Panc1 (cell line): Measurements from ENCODE around the gene USP3. TPM values are rescaled to one million over a fixed set of nuclear protein-coding genes. Genes with fewer than 3 reads are reported as not detected.
A peak's percentile ranks its signal among the peaks of the same experiment; 100 is the strongest.

ENCODE experiments used
- ATAC-seq: fragments of 200-7000 bp; cut with Tn5 transposase; 2 replicates; pipeline ENCODE4 v1.9.1; 2020; ENCODE audit warnings: mild to moderate bottlenecking, moderate library complexity
- BruUV-seq: library from RNA; stranded (reverse); fragments of 400-500 nt; replicated peaks from 2 replicates; lab custom pipeline; 2021; lab: Mats Ljungman, UMichigan
- CTCF ChIA-PET: fragments of 300-600 bp; sonication (Branson Sonifier 250); formaldehyde crosslinking; loops from one replicate; lab custom pipeline; 2022; ENCODE audit warnings: antibody characterized with exemption; lab: Charles Lee
- POLR2A ChIA-PET: fragments of 300-600 bp; sonication (Branson Sonifier 250); formaldehyde crosslinking; loops from one replicate; lab custom pipeline; 2022; ENCODE audit warnings: antibody characterized with exemption; lab: Charles Lee
- DNase-seq: peaks from one replicate; pipeline ENCODE4 v3.0.0-alpha.2; 2010; ENCODE audit warnings: low read depth, low spot score
- H3K27ac ChIP-seq: 2 replicates; pipeline ENCODE4 v1.5.1; 2011; ENCODE audit warnings: mild to moderate bottlenecking, low read length, inconsistent platforms
- H3K27me3 ChIP-seq: fragments of 200-500 bp; sonication (Bioruptor generic); 2 replicates; pipeline ENCODE4 v1.6.0; 2014; ENCODE audit warnings: low read length, inconsistent platforms; ENCODE audit not compliant: control insufficient read depth, insufficient read depth
- H3K36me3 ChIP-seq: fragments of 200-500 bp; sonication (Bioruptor generic); 2 replicates; pipeline ENCODE4 v1.5.1; 2014; ENCODE audit warnings: inconsistent platforms, mild to moderate bottlenecking, low read length, moderate library complexity; ENCODE audit not compliant: control insufficient read depth, insufficient read depth
- H3K4me1 ChIP-seq: 2 replicates; pipeline ENCODE4 v1.5.1; 2011; ENCODE audit warnings: inconsistent platforms, mild to moderate bottlenecking, low read length, moderate library complexity; ENCODE audit not compliant: control insufficient read depth, insufficient read depth
- H3K4me3 ChIP-seq, 2 experiments: 2 replicates each; pipeline ENCODE4 v1.5.1; 2011 to 2012; ENCODE audit warnings: low read depth in 2 of 2, low read length in 2 of 2, mild to moderate bottlenecking in 2 of 2, inconsistent platforms in 1 of 2, moderate library complexity in 1 of 2
- H3K9me3 ChIP-seq: fragments of 200-500 bp; sonication (Bioruptor generic); 2 replicates; pipeline ENCODE4 v1.5.1; 2014; ENCODE audit warnings: low read depth, mild to moderate bottlenecking, inconsistent platforms, low read length, moderate library complexity; ENCODE audit not compliant: control insufficient read depth, insufficient read depth
- POLR2AphosphoS5 ChIP-seq: IDR thresholded peaks from 2 replicates; pipeline ENCODE4 v1.6.1; 2012; ENCODE audit warnings: mild to moderate bottlenecking, low read depth, low read length, moderate library complexity
- SIN3A ChIP-seq: IDR thresholded peaks from 2 replicates; pipeline ENCODE4 v1.6.1; 2012; ENCODE audit warnings: low read depth, mild to moderate bottlenecking, low read length, moderate library complexity, borderline replicate concordance; ENCODE audit not compliant: insufficient read depth
- TCF7L2 ChIP-seq: IDR thresholded peaks from 2 replicates; pipeline ENCODE4 v1.6.1; 2011; ENCODE audit warnings: mild to moderate bottlenecking, low read depth, low read length, inconsistent platforms
- in situ Hi-C: cut with HindIII; loops from 2 replicates; pipeline ENCODE4 v1.10.0; 2016; ENCODE audit warnings: low sequenced_read_pairs, low pct_unique_long_range_greater_than_20kb
- intact Hi-C: fragments of 100-400 bp; cut with micrococcal nuclease; formaldehyde crosslinking; loops from one replicate; pipeline ENCODE4 v1.10.0; 2022; ENCODE audit not compliant: unreplicated experiment
- total RNA-seq: library from RNA; stranded (reverse); gene quantifications from one replicate; pipeline ENCODE4 v1.2.1, GENCODE V29; 2021; ENCODE audit not compliant: unreplicated experiment
- TF ChIP-seq, protein P1 (sequence below): fragments of 450-650 bp; IDR thresholded peaks from 2 replicates; pipeline ENCODE4 v1.5.1; 2017; ENCODE audit warnings: mild to moderate bottlenecking
- TF ChIP-seq, protein P2 (sequence below), 2 experiments: IDR thresholded peaks; 2 replicates each; pipeline ENCODE4 v1.6.1; 2011 to 2012; ENCODE audit warnings: low read depth in 2 of 2, control low read depth in 1 of 2, low read length in 1 of 2, mild to moderate bottlenecking in 1 of 2, moderate library complexity in 1 of 2; ENCODE audit not compliant: insufficient read depth in 1 of 2

Gene USP3
- total RNA-seq, 1 experiment from 2014 or later = 51.4 TPM

- no peak for ATAC-seq
- POLR2A ChIA-PET = no interaction called here
- intact Hi-C loops = no loop called here
- no TSS peak for BruUV-seq
- H3K9me3 ChIP-seq = no peaks in the 10 kb centered on the region
- H3K4me3 ChIP-seq = no peak overlapping the region
- no peaks in the 10 kb centered on the region for H3K4me1 ChIP-seq
- no peak for TF ChIP-seq TCF7L2
- H3K36me3 ChIP-seq = peaks cover 4% of the 10 kb centered on the region
- in situ Hi-C loops = no loop called here
- DNase-seq = no peak
- no peak overlapping the region for H3K27ac ChIP-seq
- CTCF ChIA-PET = interaction anchor here (0.7 kb wide), 1 partner anchor 9 kb away, joined by 3 read pairs; no protein-coding TSS in a partner anchor
- H3K27me3 ChIP-seq = no peaks in the 10 kb centered on the region
Measured at GRCh38 chr15:63633312-63633711, 128.9 kb downstream of the USP3 start.

GRCh38 chr15:63634154-63634553 is 129.8 kb downstream of the USP3 start:
- TF ChIP-seq, protein P1, sequence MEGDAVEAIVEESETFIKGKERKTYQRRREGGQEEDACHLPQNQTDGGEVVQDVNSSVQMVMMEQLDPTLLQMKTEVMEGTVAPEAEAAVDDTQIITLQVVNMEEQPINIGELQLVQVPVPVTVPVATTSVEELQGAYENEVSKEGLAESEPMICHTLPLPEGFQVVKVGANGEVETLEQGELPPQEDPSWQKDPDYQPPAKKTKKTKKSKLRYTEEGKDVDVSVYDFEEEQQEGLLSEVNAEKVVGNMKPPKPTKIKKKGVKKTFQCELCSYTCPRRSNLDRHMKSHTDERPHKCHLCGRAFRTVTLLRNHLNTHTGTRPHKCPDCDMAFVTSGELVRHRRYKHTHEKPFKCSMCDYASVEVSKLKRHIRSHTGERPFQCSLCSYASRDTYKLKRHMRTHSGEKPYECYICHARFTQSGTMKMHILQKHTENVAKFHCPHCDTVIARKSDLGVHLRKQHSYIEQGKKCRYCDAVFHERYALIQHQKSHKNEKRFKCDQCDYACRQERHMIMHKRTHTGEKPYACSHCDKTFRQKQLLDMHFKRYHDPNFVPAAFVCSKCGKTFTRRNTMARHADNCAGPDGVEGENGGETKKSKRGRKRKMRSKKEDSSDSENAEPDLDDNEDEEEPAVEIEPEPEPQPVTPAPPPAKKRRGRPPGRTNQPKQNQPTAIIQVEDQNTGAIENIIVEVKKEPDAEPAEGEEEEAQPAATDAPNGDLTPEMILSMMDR = no peak
- no peak for TF ChIP-seq TCF7L2
- TF ChIP-seq SIN3A = no peak
- no peak for TF ChIP-seq POLR2AphosphoS5
- TF ChIP-seq, protein P2, sequence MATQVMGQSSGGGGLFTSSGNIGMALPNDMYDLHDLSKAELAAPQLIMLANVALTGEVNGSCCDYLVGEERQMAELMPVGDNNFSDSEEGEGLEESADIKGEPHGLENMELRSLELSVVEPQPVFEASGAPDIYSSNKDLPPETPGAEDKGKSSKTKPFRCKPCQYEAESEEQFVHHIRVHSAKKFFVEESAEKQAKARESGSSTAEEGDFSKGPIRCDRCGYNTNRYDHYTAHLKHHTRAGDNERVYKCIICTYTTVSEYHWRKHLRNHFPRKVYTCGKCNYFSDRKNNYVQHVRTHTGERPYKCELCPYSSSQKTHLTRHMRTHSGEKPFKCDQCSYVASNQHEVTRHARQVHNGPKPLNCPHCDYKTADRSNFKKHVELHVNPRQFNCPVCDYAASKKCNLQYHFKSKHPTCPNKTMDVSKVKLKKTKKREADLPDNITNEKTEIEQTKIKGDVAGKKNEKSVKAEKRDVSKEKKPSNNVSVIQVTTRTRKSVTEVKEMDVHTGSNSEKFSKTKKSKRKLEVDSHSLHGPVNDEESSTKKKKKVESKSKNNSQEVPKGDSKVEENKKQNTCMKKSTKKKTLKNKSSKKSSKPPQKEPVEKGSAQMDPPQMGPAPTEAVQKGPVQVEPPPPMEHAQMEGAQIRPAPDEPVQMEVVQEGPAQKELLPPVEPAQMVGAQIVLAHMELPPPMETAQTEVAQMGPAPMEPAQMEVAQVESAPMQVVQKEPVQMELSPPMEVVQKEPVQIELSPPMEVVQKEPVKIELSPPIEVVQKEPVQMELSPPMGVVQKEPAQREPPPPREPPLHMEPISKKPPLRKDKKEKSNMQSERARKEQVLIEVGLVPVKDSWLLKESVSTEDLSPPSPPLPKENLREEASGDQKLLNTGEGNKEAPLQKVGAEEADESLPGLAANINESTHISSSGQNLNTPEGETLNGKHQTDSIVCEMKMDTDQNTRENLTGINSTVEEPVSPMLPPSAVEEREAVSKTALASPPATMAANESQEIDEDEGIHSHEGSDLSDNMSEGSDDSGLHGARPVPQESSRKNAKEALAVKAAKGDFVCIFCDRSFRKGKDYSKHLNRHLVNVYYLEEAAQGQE (IDR thresholded peaks at IDR 0.05; ENCODE audit: insufficient read depth in 1 of 2, low read depth in 2 of 2, low read length in 1 of 2) = no peak
- no peak overlapping the region for H3K4me3 ChIP-seq
- no peak overlapping the region for H3K27ac ChIP-seq
- ATAC-seq (no peak), DNase-seq (no peak)
- ChIA-PET POLR2A (no interaction called here), CTCF (no interaction called here)
- peaks cover 4% of the 10 kb centered on the region for H3K36me3 ChIP-seq
- no peaks in the 10 kb centered on the region for H3K9me3 ChIP-seq
- intact Hi-C loops = no loop called here
- no TSS peak for BruUV-seq
- H3K4me1 ChIP-seq = no peaks in the 10 kb centered on the region
- in situ Hi-C loops = no loop called here
- no peaks in the 10 kb centered on the region for H3K27me3 ChIP-seq

- no peak overlapping the region for H3K27ac ChIP-seq
- DNase-seq (no peak), ATAC-seq (no peak)
- ChIA-PET POLR2A (no interaction called here), CTCF (no interaction called here)
- H3K9me3 ChIP-seq = no peaks in the 10 kb centered on the region
- no peaks in the 10 kb centered on the region for H3K4me1 ChIP-seq
- H3K36me3 ChIP-seq = peaks cover 2% of the 10 kb centered on the region; the same call in 1 of the 2 replicates
- no peak overlapping the region for H3K4me3 ChIP-seq
- in situ Hi-C loops = no loop called here
- no peaks in the 10 kb centered on the region for H3K27me3 ChIP-seq
- TF ChIP-seq POLR2AphosphoS5 = no peak
- TF ChIP-seq, protein P2 (IDR thresholded peaks at IDR 0.05; ENCODE audit: insufficient read depth in 1 of 2, low read depth in 2 of 2, low read length in 1 of 2) = no peak
- intact Hi-C loops = no loop called here
- TSS peak; percentile 25 for BruUV-seq
Measured at GRCh38 chr15:63636518-63637061, 132.2 kb downstream of the USP3 start.
